NK-92 (cell line): Measurements from ENCODE around the gene SEC61B.
"Not testable (repeated sequence)": the region's sequence is repeated elsewhere in the genome, so short reads cannot be mapped to it uniquely, and the experiment has no call there.

Experiments
- DNase-seq: peaks from one replicate; lab custom pipeline; 2025; ENCODE audit not compliant: unreplicated experiment; lab: John Stamatoyannopoulos, UW

The SEC61B gene

DNA sequence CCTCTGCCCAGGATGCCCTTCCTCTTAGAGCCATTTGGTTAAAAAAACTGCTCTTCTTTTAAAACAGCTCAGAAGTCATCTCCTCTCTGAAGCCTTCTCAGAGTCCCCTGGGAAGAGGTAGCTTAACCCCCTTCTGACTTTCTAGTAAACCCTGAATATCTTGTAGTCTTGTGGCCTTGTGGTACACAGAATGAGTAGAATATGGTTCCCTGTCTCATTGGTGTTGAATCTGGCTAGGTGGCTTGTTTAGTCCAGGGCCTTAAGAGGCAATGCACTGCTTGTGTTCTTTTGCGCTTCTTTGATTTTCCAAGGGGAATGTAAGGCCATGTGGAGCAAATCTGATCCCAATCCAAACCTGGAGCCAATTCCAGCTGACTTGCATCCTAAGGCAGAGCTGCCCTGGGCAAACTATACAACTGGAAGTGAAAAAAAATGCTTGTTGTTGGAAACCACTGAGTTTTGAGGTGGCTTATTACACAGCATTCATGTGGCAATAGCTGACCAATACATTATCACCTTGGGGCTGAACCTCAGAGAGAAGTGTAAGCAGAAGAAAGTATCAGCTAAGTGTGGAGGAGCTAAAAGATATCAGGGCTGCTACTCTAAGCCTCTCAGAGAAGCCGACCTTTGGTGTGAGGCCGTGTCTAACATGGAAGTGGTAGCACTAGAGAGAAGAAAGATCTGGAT lies 31.3 kb upstream of the SEC61B start:
- DNase-seq, result no peak

DNA sequence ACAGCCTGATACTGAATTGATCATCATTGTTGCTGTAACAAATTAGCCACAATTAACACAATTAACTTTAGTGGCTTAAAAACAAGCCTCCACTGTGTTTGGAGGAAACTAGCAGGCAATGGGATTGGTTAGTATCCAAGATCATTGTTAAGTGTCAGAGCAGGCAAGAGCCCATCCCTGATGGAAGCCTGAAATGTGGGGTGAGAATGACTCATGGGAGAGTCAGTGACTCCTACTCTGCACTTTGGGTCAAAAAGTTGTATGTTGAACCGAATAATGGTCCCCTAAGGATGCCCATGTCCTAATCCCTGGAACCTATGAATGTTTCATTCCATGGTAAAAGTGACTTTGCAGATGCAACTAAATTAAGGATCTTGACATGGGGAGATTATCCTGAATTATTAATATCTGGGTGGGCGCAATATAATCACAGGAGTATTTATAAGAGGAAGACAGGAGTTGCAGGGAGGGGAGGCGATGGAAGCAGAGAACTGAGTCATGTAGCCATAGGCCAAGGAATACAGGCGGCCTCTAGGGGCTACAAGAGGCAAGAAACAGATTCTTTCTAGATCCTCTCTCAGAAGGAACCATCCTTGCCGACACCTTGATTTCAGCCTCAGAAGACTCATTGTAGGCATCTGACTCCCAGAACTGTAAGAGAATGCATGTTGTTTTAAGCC lies 29.2 kb upstream of the SEC61B start:
- no peak for DNase-seq

DNA sequence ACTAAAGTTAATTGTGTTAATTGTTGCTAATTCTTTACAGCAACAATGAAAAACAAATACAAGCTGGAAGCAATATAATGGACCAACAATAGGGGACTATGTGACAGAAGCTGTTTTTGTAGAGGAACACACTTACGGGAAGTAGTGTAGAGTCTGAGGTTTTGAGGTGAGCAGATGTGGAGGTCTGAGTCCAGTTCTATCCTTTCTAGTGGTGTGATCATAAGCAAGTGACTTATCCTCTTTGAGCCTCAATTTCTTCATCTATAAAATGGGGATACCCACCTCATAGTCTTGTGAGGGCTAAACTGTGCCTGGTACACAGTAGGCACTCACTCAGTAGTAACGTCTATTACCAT lies 28.6 kb upstream of the SEC61B start:
- DNase-seq, result no peak

DNA sequence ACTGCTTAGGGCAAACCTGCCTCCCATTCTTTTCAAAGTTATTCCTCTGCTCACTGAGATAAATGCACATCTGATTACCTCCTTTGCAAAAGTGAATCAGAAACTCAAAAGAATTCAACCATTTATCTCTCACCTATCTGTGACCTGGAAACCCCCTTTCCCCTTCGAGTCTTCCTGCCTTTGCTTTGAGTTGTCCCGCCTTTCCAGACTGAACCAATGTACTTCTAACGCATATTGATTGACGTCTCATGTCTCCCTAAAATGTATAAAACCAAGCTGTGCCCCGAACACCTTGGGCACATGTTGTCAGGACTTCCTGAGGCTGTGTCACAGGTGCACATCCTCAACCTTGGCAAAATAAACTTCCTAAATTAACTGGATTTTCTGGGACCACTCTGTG lies 25.6 kb upstream of the SEC61B start:
- DNase-seq, result not testable (repeated sequence)

DNA sequence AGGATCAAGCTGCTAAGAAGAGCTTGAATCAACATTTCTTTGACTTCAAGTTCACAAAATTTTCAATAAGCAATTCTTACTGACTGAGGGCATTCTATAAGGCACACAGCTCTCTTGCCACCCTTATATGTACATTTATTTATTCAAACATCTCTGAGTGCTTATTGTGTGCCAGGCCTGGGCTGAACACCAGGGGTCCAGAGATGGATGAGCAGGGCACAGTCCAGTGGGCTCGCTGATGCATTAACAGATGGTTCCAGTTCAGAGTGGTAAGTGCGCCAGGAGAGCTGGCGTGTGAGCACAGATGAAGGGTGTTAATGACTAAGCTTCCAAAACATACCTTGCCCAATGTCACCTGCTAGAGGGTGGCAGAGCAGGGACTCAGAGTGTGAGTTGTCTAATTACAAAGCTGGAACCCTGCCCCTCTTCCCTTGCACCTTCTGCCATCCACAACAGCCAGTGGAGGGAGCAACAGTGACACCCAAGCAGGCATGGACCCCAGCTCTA lies 24.9 kb upstream of the SEC61B start:
- DNase-seq, result no peak

DNA sequence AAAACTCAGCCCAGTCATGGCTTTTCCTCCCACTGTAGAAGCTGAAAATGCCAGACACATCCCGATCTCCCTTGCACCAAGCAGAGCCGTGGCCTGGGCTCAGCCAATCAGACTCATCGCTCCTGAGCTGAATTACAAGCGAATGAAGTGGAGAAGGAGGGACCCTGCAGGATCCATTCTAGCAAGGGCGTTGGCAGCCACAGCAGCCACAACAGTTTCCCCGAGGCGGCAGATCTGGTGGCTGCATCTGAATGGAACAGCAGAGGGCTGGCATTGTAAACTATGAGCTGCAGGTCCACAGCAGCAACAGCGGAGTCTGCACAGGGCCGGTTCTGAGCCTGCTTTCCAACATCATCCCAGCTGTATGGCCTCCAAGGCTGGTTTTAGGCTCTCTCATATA lies 24.1 kb upstream of the SEC61B start:
- DNase-seq, result no peak

DNA sequence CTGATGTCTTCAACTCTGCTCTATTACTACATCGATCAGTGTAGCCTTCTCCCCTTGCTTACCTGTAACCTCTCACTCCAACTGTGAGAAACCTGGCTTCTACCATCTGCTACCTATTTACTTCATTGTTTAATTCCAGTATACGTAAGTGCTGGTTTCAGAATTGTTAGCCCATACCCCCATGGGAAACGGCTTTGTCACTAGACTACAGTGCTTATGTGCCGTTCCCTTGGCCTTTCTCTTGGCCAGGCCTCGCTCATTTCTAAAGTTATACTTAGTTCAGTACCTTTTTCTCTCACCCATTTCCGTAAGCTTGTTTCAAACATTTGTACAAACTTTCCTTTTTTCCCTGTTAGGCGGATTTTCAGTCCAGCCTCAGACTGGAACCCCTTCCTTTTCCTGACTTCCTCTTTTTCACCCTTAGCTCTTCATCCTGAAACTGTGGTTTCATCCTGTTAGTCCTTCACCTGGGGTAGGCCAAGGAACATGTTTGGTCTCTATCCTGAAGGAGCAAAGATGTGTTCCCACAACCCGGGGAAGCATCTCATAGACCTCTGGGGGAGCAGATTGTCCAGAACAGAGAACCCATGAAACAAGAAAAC lies 22.0 kb upstream of the SEC61B start:
- DNase-seq, result no peak

DNA sequence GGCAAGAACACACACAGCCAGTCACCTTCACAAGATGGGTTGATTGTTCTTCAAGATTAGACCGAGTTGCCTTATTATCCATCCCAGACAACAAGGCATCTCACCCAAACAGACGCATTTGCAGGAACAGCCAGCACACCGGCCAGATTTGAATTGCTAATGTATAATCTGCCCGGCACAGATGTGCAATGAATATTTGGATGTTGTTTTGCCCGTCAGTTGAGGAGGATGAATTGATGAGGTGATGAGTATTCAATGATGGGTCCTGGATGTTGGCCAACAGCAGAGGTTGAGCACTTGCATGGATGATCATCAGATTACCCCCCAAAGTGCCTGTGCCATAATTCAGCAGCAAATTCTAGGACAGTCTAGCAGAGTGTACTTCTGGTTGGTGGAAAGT lies 20.5 kb upstream of the SEC61B start:
- DNase-seq, result no peak

DNA sequence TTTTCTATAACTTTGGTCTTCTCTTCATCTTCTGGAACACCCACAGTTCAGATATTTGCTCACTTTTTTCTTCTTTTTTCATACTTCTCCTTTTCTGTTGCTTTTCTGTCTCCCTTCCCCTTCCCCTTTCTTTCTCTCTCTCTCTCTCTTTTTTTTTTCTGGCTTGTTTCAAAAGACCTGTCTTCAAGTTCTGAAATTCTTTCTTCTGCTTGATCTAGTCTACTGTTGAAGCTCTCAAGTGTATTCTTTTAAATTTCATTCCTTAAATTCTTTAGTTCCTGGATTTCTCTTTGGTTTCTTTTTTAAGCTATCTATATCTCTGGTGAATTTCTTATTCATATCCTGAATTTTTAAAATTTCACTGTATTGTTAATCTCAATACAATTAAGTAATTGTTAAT lies 11.5 kb upstream of the SEC61B start:
- DNase-seq, result no peak

DNA sequence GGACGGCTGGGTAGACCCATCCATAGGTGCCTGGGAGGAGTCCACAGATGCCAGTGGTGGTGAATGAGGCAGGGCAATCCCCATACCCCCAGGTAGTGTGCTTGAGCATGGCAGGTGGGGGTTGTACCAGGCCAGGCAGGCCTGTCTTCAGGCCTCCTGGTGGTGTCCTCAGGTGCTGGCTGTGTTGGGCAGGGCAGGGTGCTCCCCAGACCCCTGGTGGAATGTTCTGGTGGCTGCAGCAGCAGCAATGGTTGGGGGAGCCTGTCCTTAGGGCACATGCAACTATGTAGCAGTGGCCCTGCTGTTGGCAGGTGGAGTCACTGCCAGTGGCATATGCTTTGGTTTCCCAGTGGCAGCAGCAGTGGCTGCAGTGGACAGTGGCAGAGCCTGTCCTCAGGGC lies 10.3 kb upstream of the SEC61B start:
- no peak for DNase-seq

DNA sequence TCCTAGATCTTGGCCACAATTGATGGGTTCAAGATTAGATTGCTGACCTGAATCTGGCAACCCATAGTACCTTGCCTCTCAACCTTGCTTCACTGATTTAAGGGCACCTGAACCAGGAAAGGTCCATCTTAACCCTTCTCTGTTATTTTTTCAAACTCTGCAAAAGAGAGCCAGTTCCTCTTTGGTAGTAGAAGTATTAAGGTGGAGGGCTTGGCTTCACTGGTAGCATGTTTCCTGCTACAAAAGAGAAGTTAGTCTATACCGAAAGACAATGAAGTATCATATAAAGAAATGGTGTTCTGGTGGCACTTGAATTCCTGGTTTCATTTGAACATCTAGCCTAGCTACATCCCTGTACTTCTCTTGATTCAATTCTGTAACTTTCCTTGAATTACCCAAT lies 8.9 kb upstream of the SEC61B start:
- no peak for DNase-seq

DNA sequence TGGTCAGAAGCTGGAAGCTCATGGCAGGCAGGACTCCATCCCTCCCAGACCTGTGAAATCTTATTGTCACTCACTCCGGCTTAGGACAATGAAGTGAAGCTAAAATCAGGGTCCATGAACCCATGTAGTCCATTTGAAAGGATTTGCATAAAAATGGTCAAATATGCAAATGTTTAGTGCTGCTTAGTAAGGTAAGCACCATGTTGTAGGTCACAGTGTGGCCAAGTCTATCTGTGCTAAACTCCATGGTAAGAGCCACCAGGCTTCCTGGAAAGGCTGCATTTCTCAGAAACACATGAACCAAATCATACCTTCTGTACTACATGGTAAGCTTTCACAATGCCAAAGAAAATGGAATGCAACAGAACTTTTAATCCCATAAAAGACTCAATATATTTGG lies 6.0 kb upstream of the SEC61B start:
- no peak for DNase-seq

DNA sequence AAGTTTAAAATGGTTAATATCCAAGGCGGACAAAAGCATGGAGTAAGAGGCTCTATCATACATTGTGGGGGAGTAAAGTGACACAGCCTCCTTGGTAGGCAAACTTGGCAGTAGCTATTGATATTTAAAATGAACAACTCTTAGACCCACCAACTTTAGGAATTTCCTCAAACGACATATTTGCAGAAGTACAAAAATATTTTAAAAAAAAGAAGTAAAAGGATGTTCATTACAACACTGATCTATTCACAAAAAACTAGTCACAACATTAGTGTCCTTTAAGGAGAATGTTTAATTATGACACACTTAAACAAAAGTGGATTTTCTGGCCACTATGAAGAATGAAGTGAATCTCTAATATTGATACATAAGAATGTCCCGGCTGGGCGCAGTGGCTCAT lies 2.1 kb upstream of the SEC61B start:
- no peak for DNase-seq

DNA sequence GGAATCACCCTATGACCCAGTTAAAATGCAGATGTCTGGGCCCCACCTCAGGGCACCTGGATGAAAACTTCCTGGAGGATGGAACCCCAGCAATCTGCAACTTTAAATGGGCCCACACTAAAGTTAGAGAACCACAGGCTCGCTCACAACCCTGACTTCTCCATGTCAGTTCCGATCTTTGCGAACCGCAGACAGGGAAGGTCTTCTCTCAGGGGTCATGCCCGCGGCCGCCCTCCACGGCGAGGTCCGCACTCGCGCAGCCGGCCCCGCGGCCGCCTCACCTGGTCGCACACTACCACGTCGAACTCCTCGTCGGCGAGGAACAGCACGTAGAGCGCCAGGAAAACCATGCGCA lies 839 bp upstream of the SEC61B start:
- DNase-seq, result no peak

DNA sequence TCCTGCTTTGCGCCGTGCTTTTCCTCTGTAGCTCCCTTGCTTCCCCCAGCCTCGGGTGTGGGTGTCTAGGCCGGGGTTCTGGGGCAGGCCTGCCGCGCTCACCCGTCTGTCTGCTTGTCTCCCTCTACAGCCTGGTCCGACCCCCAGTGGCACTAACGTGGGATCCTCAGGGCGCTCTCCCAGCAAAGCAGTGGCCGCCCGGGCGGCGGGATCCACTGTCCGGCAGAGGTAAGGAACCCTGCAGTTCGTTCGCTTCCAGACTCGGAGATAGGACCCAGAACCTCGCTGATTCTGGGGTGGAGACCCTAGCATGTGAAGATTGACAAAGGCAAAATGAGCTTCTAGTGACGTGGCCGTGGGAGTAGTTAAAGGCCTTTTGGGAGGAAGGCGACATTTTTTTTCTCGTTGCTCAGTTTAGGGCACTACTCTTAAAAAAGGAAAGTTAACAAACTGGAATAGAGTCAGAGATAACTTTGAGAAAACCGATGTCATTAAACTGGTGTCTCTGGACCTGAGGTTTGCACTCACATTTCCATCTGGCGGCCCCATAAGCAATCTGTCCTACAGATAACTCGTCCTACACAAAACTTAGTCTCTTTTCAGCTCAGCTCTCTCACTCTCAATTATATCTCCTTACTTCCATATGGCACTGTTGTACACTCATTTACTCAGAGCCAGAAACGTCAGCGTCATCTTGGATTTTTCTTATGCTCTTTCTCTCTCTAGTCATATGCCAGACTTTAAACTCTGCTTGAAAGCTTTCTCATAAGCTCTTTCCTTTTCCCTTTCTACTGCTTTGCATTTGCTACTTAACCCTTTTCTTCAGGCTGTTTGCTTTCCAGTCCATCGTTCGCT lies 561 bp downstream of the SEC61B start:
- DNase-seq, result no peak

DNA sequence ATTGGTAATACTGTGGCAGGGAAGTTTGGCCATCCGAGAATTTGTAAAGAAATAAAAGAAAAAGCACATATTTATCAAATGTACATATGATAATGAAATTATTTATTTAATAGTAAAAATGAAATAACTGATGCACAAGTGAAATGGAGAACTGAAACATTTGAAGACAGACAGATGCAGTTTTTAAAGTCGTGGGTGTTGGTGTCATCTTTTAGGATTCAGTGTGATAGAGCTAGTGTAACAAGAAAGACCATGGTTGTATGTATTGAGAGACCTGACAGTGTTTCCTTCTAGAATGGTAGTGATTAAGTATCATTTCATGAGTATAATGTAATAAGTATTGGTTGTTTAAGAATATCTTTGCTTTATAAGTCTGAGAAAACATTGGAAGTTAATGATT lies 2.4 kb downstream of the SEC61B start:
- no peak for DNase-seq

DNA sequence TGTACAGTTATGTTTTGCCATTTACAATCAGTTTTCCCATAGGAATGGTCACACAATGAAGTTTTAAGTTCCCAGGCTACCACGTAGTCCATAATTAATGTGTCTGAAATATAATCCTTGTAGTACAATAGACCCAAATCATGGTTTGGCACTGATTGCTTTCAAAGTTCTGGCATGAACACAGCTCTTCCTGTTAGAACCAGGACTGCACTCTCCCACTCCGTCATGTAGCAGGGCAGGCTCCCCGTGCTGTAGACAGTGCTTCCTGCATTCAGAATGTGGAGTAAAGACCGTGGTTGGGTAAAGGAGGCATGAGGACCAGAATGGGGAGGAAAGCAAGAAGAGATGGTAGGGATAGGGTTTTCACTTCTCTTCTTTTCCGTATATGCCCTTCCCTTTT lies 4.0 kb downstream of the SEC61B start:
- no peak for DNase-seq

DNA sequence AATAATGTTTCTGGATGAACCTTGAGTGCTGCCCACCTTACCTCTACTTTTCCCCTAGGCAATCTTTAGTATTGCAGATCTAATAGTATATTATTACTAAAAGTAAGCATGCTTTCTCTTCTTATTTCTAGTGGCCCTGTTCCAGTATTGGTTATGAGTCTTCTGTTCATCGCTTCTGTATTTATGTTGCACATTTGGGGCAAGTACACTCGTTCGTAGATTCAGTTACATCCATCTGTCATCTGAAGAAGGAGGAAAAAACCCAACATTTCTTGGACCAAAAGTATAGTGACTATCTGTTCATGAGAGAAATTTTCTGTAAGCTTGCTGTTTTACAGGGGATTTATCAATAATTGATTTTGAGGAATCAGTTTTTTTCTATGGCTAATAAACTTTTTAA lies 8.1 kb downstream of the SEC61B start:
- no peak for DNase-seq

DNA sequence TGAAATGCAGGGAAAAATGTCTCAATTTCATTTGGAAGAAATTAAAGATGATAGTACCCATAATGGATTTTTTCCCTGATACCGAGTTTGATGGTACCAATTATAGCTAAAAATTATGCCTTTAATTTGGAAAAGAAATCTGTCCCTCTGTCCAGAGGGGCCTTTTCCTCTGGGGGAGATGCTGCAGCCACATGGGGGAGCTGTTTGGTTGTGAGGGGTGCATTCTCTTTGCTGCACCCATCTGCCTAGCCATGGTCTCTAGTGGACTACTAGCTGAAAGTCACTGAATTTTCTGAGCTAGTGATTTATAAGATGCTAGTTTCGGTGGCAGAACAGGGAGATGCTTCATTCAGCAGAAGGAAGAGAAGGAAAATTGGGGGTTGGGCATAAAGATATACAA lies 9.6 kb downstream of the SEC61B start:
- DNase-seq, result no peak

DNA sequence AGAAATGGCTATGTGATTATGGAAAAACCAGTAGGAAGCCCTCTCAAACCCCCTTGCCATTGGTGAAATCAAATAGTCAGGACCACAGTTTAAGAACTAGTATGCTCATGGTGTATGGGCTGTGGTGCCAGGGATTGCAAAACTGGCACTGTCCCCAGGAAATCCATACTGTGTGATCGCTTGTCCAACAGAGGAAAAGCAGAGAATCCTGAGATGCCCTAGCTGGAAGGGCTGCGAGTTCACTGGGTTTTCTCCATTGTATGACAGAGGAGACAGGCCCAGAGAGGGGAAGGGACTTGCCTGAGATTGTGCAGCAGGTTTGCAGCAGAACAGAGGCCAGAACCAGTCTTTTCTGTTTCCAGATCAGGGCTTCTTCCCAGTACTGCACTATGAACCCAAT lies 12.5 kb downstream of the SEC61B start:
- DNase-seq, result no peak

DNA sequence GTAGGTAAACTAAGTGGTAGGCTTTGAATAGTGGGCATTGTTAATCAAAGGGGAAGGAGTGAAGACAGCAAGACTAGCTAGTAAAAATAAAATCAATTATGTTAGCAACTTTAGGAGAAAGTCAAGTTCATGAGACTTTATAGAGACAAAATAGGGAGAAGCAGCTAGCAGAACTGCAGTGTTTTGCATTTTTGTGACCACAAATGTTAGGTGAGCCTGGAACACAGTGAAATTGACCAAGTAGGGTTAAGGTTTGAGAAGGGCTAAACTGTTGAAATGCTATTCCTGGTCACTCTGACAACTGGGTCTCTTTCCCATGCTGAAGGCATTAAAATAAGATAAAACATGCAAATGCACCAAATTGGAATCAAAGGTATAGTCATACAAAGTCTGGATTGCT lies 13.0 kb downstream of the SEC61B start:
- DNase-seq, result no peak
